DOHH2 (cell line): ENCODE measurements around the gene CES4A.

Experiments
- H3F3A ChIP-seq: fragments of 200-600 bp; sonication (generic), shearing (Covaris generic); 2 replicates; pipeline ENCODE4 v1.6.0; 2016; ENCODE audit warnings: antibody characterized with exemption, mild to moderate bottlenecking; ENCODE audit not compliant: control insufficient read depth, insufficient read depth
- H3K27ac ChIP-seq: fragments of 200-600 bp; sonication (generic); 2 replicates; pipeline ENCODE4 v1.5.1; 2014; ENCODE audit warnings: low read depth, mild to moderate bottlenecking, low read length, moderate library complexity
- H3K27me3 ChIP-seq: fragments of 200-600 bp; sonication (generic); 2 replicates; pipeline ENCODE4 v1.6.1; 2014; ENCODE audit warnings: mild to moderate bottlenecking, low read length, mixed read lengths; ENCODE audit not compliant: control insufficient read depth
- H3K36me3 ChIP-seq: fragments of 200-600 bp; sonication (generic); 2 replicates; pipeline ENCODE4 v1.6.1; 2014; ENCODE audit warnings: mild to moderate bottlenecking, low read length, moderate library complexity, mixed read lengths; ENCODE audit not compliant: control insufficient read depth
- H3K4me1 ChIP-seq: fragments of 200-600 bp; sonication (generic); 2 replicates; pipeline ENCODE4 v1.6.1; 2014; ENCODE audit warnings: mild to moderate bottlenecking, low read length, mixed read lengths; ENCODE audit not compliant: control insufficient read depth
- H3K4me2 ChIP-seq: fragments of 200-600 bp; sonication (generic); 2 replicates; pipeline ENCODE4 v1.6.0; 2014; ENCODE audit warnings: mild to moderate bottlenecking, low read length, moderate library complexity
- H3K4me3 ChIP-seq: fragments of 200-600 bp; sonication (generic); 2 replicates; pipeline ENCODE4 v1.5.1; 2014; ENCODE audit warnings: mild to moderate bottlenecking, low read length, mixed read lengths
- H3K79me2 ChIP-seq: fragments of 200-600 bp; sonication (generic); 2 replicates; pipeline ENCODE4 v1.6.1; 2014; ENCODE audit warnings: mild to moderate bottlenecking, low read length, mixed read lengths; ENCODE audit not compliant: control insufficient read depth
- H3K9me2 ChIP-seq: fragments of 200-600 bp; sonication (generic); replicated peaks from 2 replicates; pipeline ENCODE4 v1.6.1; 2014; ENCODE audit warnings: mild to moderate bottlenecking, low read length, mixed read lengths; ENCODE audit not compliant: control insufficient read depth
- H3K9me3 ChIP-seq: fragments of 200-600 bp; sonication (generic); 2 replicates; pipeline ENCODE4 v1.6.1; 2014; ENCODE audit warnings: antibody characterized with exemption, low read length, mixed read lengths; ENCODE audit not compliant: control insufficient read depth, insufficient read depth
- H4K20me1 ChIP-seq: fragments of 200-600 bp; sonication (generic); 2 replicates; pipeline ENCODE4 v1.6.0; 2014; ENCODE audit warnings: low read depth, mild to moderate bottlenecking, antibody characterized with exemption, low read length, moderate library complexity; ENCODE audit not compliant: control insufficient read depth, insufficient read depth
- CTCF ChIP-seq: fragments of 200-600 bp; sonication (generic); IDR thresholded peaks from one replicate; pipeline ENCODE4 v1.5.1; 2014; ENCODE audit warnings: antibody characterized with exemption, mild to moderate bottlenecking, low read depth, low read length; ENCODE audit not compliant: poor library complexity, severe bottlenecking
- EZH2phosphoT487 ChIP-seq: fragments of 200-600 bp; sonication (generic); IDR thresholded peaks from 2 replicates; pipeline ENCODE4 v1.6.1; 2017; ENCODE audit warnings: borderline replicate concordance, mild to moderate bottlenecking, antibody characterized with exemption, low read length, moderate library complexity, mixed read lengths

The CES4A gene

GRCh38 chr16:66988197-66988788 is at the start of gene CES4A:
TSS of gene CES4A (plus strand) at chr16:66988589. CDS start at chr16:66988773, 184 bp downstream.
- H3K4me2 ChIP-seq = no peak within 1 kb of the TSS
- H3K36me3 ChIP-seq = no peaks in the 10 kb centered on the region
- H3K79me2 ChIP-seq = no peaks in the 10 kb centered on the region
- no peaks in the 10 kb centered on the region; the same call in 1 of the 2 replicates for H3K27me3 ChIP-seq
- no peak within 1 kb of the TSS for H3K4me3 ChIP-seq
- no peaks in the 10 kb centered on the region for H3K9me2 ChIP-seq
- no peaks in the 10 kb centered on the region for H3K4me1 ChIP-seq
- H4K20me1 ChIP-seq = no peaks in the 10 kb centered on the region
- H3F3A ChIP-seq = no peaks in the 10 kb centered on the region
- no peaks in the 10 kb centered on the region for H3K9me3 ChIP-seq
- H3K27ac ChIP-seq = no peak within 1 kb of the TSS
- TF ChIP-seq EZH2phosphoT487 (no peak), CTCF (no peak)

GRCh38 chr16:66939366-66939765 is 49.0 kb upstream of the CES4A start:
- Histone ChIP-seq H3K9me3 (no peaks in the 10 kb centered on the region), H3K4me1 (peaks cover 11% of the 10 kb centered on the region), H3K27me3 (no peaks in the 10 kb centered on the region), H3K27ac (no peak overlapping the region), H3F3A (no peaks in the 10 kb centered on the region), H3K79me2 (peaks cover 19% of the 10 kb centered on the region), H3K4me2 (no peak overlapping the region), H4K20me1 (no peaks in the 10 kb centered on the region), H3K9me2 (no peaks in the 10 kb centered on the region), H3K36me3 (peaks cover 47% of the 10 kb centered on the region), H3K4me3 (no peak overlapping the region)
- TF ChIP-seq CTCF (no peak), EZH2phosphoT487 (no peak)

GRCh38 chr16:66940236-66940635 is 48.2 kb upstream of the CES4A start:
- Histone ChIP-seq H3K27me3 (no peaks in the 10 kb centered on the region), H3K9me2 (no peaks in the 10 kb centered on the region), H3K4me2 (no peak overlapping the region), H3K27ac (no peak overlapping the region), H4K20me1 (no peaks in the 10 kb centered on the region), H3K9me3 (no peaks in the 10 kb centered on the region), H3K4me3 (no peak overlapping the region), H3F3A (no peaks in the 10 kb centered on the region), H3K79me2 (peaks cover 10% of the 10 kb centered on the region), H3K36me3 (peaks cover 44% of the 10 kb centered on the region), H3K4me1 (peaks cover 9% of the 10 kb centered on the region)
- no peak for TF ChIP-seq CTCF
- no peak for TF ChIP-seq EZH2phosphoT487
